GM19099 (cell line): ENCODE measurements around the gene DNAJA3.

Experiments
- POLR2A ChIP-seq: IDR thresholded peaks from 3 replicates; pipeline ENCODE4 v1.6.1; 2011; ENCODE audit warnings: low read depth; ENCODE audit not compliant: insufficient read length; ENCODE audit errors: extremely low read depth

Gene DNAJA3

GRCh38 chr16:4495766-4496165 is 70.1 kb downstream of the DNAJA3 start:
- TF ChIP-seq POLR2A = no peak

DNA sequence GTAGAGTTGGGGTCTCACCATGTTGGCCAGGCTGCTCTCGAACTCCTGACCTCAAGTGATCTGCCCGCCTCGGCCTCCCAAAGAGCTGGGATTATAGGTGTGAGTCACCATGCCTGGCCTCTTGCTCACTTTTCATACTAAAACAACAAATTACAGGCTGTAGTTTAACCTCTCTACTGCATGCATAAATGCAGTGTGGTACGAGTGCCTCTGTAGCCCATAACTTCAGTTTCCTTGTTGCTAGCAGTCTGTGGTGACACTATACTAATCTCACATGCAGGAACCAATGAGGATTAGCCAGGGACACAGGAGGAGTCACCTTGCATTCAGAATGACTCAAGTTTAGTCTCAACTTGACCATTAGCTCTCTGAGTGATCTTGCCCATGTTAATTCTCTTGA is 70.6 kb downstream of the DNAJA3 start:
- no peak for TF ChIP-seq POLR2A

GRCh38 chr16:4498546-4499195 is 73.0 kb downstream of the DNAJA3 start:
- no peak for TF ChIP-seq POLR2A

DNA sequence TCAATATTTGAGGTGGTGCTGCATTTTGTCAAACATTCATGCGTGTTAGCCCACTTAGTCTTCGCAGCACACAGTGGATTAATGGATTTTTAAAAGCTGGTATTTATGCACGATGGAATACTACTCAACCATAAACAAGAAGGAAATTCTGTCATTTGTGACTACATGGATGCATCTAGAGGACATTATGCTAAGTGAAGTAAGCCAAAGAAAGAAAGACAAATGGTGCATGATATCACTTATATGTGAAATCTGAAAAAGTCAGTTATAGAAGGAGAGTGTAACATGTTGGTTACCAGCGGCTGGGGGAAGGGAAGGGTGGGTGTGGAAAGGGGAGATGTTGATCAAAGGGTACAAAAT is 73.5 kb downstream of the DNAJA3 start:
- TF ChIP-seq POLR2A = no peak

GRCh38 chr16:4500272-4500671 is 74.6 kb downstream of the DNAJA3 start:
- no peak for TF ChIP-seq POLR2A

GRCh38 chr16:4501071-4501478 is 75.4 kb downstream of the DNAJA3 start:
- TF ChIP-seq POLR2A = no peak

GRCh38 chr16:4505356-4506147 is 79.9 kb downstream of the DNAJA3 start:
- no peak for TF ChIP-seq POLR2A
